HG02642 (cell line): Measurements from ENCODE around the gene ADGRG2.
A peak's percentile ranks its signal among the peaks of the same experiment; 100 is the strongest.
"Not testable (repeated sequence)": the region's sequence is repeated elsewhere in the genome, so short reads cannot be mapped to it uniquely, and the experiment has no call there.

Experiments used
- ATAC-seq: cut with Tn5 transposase; IDR thresholded peaks from one replicate; pipeline ENCODE4 v1.9.1; 2021; ENCODE audit warnings: mild to moderate bottlenecking; ENCODE audit not compliant: unreplicated experiment, poor library complexity

ADGRG2 gene

DNA sequence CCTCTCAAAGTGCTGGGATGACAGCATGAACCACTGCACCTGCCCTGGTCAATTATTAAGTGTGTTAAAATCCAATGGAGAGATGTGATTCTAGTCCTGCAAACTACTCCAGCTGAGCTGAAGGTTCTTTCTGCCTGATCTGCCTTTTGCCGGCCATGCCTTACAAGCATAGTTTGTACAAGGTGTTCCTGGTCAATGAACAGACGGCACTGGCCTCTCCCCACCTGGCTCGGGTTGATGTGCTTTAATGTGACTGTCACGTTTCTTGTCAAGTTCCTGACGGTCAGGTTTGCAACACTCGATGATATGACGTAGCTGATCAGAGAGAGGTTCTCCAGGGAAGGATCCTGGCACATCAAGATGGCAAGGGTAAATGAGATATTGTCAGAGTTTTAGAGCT, 115.3 kb downstream of the ADGRG2 start:
- ATAC-seq, result no peak

GRCh38 chrX:19005909-19006308, 116.4 kb downstream of the ADGRG2 start:
- no peak for ATAC-seq

DNA sequence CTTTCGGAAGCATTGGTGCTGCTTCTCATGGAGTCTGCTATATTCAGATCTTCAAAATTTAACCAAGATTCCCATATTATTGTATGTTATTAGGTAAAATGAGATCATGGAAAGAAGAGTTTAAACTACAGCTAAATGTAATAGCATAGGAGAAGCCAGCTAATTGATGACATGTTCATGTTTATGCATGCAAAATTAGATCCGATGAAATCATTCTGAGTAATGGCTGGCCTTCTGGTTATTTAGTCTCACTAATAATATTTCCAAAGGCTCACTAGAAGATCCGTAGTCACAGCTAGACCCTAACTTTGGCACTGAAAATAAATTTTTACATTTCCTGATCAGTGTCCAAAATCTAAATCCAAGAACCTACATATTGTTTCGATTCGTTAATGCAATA, 118.5 kb downstream of the ADGRG2 start:
- no peak for ATAC-seq

- no peak for ATAC-seq
These were observed 123.6 kb downstream of the ADGRG2 start for GRCh38 chrX:18998653-18999052.

DNA sequence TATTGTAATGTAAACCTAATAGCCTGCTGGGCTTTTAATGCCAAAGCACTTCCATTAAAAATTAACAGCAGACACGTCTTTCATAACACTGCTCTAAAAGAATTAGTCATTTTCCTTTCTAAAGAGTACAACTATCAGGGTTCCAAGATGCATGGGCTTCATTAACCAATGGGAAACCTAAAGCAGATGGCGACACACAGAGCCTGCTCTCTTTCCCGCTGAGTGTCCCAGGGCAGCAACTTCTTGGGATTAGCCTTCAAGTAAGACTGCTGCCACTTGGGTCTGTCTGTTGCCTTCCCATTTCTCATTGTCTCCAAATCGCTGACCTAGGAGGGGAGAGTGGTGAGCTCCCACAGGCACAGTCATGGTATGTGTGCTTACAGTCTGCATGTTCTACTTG, 124.4 kb downstream of the ADGRG2 start:
- no peak for ATAC-seq

DNA sequence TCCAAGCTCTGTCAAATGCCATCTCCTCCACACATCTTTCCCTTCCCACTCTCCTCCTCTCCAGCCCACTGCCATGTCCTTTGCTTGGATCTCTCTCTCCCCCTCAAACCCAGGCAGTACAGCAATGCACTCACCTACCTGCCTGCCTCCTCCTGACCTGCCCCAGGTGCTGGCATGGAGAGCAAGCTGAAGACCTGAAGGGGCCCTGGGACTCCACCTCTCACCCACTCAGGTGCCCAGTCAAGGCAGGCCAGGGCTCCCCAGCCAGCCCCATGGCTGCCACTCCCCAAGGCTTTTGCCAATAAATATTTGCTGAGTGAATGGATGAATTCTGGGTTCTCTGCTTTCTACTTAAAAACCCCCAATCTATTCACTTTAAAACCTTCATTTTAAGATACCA, 125.7 kb downstream of the ADGRG2 start:
- ATAC-seq, result no peak

DNA sequence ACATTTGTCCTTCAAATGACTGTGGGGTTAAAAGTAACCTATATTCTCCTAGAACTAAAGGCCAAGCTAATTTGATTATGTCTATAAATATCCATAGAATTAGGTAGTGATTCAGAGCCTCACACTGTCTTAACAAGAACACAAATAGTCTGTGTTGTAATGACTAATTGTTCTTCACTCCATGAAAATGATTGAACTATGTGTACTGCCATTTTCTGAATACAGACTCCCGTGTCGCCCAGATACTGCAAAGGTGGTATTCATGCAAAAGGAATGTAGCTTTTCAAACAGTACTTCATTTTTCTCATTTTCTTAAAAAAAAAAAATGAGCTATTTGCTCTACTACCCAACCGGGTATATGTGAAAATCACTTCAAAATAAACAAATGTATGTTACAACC, 127.0 kb downstream of the ADGRG2 start:
- ATAC-seq, result no peak

GRCh38 chrX:18994713-18995112, 127.6 kb downstream of the ADGRG2 start:
- ATAC-seq, result no peak

DNA sequence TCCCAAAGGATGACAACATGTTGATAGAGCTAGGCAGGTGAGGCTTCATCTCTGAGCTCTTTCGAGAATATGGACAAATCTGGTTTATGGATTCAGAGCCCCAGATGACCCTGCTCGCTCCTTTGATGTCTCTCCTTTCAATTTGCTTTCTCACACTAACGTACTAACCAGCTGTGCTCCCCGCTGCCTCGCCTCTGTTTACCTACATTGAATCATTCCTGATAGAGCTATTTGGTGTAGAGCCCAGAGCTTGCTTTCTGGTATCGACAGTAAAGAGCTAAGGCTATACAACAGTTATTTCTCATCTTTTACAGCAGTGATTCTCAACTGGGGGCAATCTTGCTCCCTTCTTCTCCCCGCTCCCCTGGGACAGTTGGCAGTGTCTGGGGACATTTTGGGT, 129.4 kb downstream of the ADGRG2 start:
- no peak for ATAC-seq

GRCh38 chrX:18985186-18985435, 137.2 kb downstream of the ADGRG2 start:
- peak; percentile 0 for ATAC-seq

- ATAC-seq, result peak; percentile 87
These were observed 137.7 kb downstream of the ADGRG2 start for GRCh38 chrX:18984381-18985185.

DNA sequence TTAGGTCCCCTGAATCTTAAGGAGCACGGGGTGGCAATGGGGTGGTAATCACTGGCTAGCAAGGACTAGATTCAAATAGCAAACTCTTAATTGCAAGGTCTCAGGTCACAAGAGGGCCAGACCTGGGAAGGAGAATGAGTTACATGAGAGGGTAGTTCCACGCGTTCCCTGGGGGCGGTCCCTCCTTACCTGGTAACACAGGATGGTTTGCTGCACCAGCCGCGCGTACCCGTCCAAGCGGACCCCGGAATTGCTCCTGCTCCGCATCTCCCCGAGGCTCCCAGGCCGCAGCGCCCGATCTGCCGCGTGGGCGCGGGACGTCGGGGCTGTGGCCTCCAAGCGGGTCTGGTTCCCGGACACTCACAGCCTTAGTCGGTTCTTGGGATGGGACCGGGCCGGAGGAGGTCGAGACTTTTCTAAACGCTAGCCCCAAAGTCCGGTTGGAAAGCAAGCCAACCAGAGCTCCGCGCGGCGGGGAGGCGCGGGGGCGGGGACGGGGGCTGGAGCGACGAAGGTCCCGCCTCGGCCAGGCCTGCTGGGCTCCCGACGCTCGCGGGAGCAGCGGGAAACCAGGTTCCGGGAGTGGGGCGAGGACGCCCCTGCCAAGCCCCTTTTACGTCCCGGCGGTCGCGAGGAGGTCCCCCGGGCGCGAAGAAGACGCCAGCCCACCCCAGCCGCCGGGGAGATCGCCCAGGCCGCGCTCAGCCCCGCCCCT, 138.4 kb downstream of the ADGRG2 start, which contains the start of gene PHKA2:
PHKA2 (minus strand) TSS at position 449 of the 715 bp plus-strand sequence; CDS start at position 267, 182 bp downstream.
- peak; percentile 51 for ATAC-seq

DNA sequence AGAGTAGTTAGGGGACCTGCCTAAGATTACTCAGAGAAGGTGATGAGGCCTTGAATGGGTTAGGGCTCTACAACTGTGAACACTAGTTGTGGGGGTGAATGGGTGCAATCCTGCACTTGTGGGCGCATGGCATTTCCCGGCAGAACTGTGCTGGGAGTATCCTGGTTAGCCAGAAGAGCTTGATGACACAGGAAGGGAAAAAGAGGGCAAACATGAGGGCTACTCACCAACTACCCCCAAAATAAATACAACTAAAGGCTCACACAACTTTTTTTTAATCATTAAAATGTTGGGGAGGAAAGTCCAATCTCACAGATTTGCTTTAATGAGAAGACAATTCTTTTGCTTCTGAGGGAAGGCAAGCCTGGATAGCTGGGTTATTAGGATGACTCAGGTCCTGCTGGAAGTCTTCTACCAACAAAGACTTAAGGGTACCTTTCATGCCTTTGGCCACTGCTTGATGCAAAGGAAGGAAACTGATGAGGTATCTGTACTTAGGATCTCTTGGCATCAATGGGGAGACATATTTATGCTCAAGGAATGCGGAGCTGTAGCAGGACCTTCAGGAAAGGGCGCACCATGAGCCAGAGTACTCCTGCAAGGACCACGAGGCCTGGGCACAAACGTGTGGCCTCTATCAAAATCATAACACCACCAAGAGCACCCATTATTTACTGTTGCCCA, 141.0 kb downstream of the ADGRG2 start:
- ATAC-seq, result no peak

- ATAC-seq, result not testable (repeated sequence)
These were observed 142.0 kb downstream of the ADGRG2 start for GRCh38 chrX:18980262-18980661.

DNA sequence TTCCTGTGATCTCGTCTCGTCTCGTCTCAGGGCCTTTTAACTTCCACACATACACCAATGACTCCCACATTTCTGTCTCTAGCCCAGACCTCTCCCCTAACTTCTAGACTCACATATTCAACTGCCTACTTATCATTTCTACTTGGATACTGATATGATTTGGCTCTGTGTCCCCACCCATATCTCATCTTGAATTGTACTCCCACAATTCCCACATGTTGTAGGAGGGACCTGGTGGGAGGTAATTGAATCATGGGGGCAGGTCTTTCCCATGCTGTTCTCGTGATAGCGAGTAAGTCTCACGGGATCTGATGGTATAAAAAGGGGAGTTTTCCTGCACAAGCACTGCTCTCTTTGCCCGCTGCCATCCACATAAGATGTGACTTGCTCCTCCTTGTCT, 147.3 kb downstream of the ADGRG2 start:
- no peak for ATAC-seq

DNA sequence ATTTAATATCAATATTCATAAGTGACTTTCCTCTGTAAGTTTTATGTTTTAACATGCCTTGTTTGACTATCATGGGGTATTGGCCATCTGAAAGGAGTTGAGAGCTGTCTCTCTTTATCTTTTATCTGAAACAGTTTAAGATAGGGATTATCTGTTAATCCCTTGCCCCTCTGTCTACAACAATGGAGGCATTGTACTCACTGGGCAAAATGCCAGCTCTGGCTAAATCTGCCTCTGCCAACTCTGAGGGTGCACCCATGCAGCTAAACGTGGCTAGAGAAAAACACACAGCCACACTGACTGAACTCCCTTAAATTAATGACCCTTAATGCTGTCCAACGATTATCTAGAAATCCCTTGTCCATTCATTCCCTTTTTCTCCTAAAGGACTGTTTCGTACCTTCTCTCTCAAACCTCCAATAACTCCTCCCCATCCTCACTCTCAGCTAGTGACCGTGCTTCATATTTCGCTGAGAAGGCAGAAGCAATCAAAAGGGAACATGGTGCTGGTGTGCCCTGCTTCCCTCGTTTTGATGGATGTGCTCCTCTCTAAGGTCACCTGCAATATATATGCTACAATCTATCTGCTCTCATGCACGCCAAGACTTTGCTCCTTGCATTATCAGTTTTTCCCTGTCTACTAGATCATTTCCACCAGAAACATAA, 148.6 kb downstream of the ADGRG2 start:
- no peak for ATAC-seq

DNA sequence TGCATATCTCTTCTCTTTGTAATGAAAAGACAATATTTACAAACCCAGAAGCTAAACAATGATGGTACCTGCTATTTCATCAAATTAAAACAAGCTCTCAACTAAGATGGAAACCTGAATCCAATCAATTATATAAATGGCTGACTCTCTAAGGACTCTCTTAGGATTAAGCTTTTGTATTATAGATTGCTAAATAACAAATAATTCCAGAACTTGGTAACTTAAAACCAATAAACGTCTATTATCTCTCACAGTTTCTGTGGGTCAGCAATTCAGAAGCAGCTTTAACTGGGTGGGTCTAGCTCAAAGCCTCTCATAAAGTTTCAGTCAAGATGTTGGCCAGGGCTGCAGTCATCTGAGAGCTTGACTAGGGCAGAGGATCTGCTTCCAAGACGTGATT, 150.8 kb downstream of the ADGRG2 start:
- no peak for ATAC-seq

GRCh38 chrX:18970465-18970864, 151.8 kb downstream of the ADGRG2 start:
- ATAC-seq, result no peak

DNA sequence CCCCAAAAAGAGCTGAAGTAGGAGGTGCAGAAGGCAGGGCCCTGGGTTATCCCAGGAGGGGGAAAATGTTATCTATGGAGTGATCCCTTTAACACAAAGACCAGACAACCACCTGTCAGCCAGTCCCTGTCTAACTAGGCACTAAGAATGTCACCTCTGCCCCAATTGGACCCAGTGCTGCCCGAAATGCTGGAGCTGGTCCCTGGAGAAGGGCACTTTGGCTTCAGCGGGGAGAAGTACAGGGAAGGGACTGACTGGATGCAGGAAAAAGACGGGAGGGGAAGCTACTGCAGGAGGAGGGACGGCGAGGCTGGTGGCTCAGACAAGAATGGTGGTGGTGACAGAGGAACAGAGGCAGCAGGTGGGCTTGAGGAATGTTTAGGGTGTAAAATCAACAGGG, 155.6 kb downstream of the ADGRG2 start:
- ATAC-seq, result no peak

DNA sequence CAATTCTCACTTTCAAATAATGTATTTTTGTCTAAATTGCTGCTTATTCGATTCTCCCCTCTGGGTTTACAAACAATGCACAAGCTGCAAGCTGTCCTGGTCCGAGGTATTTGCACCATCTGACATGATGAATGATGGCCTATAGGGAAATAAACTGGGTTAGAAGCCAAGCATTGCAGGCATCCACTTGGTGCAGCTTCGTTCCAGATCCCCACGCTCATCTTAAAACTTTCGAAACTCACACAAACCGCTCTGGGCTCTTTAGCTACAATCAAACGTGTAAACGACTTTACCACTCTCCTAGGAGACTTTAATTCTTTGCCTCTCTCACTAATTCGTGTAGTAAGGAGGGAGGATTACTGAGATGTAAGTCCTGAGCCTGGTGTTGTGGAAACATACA, 157.4 kb downstream of the ADGRG2 start:
- ATAC-seq, result no peak

DNA sequence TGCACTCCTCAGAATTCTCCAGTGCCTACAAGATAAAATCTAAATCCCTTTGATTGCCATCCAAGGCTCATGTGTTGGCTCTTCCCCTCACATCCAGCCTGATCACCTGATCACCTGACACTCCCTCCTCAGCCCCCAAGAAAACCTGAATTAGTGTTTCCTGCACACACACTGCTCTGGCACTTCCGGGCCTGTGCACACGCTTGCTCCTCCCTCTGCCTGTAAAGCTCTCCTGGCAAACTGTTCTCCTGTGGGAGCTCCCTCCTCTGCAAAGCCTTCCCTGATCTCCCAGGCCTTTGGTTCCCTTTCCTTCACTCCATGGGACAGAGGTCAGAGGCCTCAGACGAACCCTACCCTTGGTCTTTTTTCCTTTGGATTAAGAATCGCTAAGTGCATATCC, 158.2 kb downstream of the ADGRG2 start:
- no peak for ATAC-seq
